ENCODE data around the gene PDGFRB. TPM values are rescaled to one million over a fixed set of nuclear protein-coding genes. Genes with fewer than 3 reads are reported as not detected.
"Not testable (repeated sequence)": the region's sequence is repeated elsewhere in the genome, so short reads cannot be mapped to it uniquely, and the experiment has no call there.

Gene PDGFRB
- total and polyA plus RNA-seq, 4 donors: 5.2 to 13.1 (median 8.3) TPM

GRCh38 chr5:150085191-150085912 is 70.3 kb downstream of the PDGFRB start:
- Histone ChIP-seq H3K36me3 (ENCODE audit: control insufficient read depth in 4 of 4, insufficient read depth in 3 of 4, low read depth in 1 of 4, low read length in 3 of 4) (peaks cover 0 to 3% (median 0%) of the 10 kb centered on the region in 4 donors), H3K27ac (ENCODE audit: low read depth in 1 of 2, low read length in 2 of 2) (no peak overlapping the region), H3K27me3 (ENCODE audit: control insufficient read depth in 4 of 4, insufficient read depth in 4 of 4, low read length in 3 of 4) (peaks cover 0 to 5% (median 0%) of the 10 kb centered on the region in 4 donors), H3K4me3 (ENCODE audit: low read depth in 1 of 3, low read length in 3 of 3) (peak overlapping the region in 2 of 3 donors; percentile 1 to 14), H3K4me1 (ENCODE audit: control insufficient read depth in 4 of 4, insufficient read depth in 4 of 4, low read length in 3 of 4) (peaks cover 0 to 2% (median 0%) of the 10 kb centered on the region in 4 donors), H3K9ac (ENCODE audit: low read depth in 1 of 2, low read length in 2 of 2) (no peak overlapping the region), H3K9me3 (ENCODE audit: control insufficient read depth in 4 of 4, low read length in 3 of 4) (no peaks in the 10 kb centered on the region)
- TF ChIP-seq FOXA1 (IDR thresholded peaks at IDR 0.05) (no peak), YY1 (IDR thresholded peaks at IDR 0.05) (no peak), ZBTB33 (IDR thresholded peaks at IDR 0.05) (no peak), SP1 (IDR thresholded peaks at IDR 0.05) (no peak), JUND (IDR thresholded peaks at IDR 0.05) (no peak), ATF3 (IDR thresholded peaks at IDR 0.05) (no peak), HNF4A (conservative IDR thresholded peaks at IDR 0.05) (no peak), CTCF (IDR thresholded peaks at IDR 0.05; ENCODE audit: low read depth, low read length, missing input control) (no peak)
- WGBS: 86% methylated on average over 7 of the region's 7 CpGs
- no peak for DNase-seq (ENCODE audit: low spot score)

- DNase-seq (ENCODE audit: low spot score); H3K27me3 ChIP-seq (ENCODE audit: control insufficient read depth in 4 of 4, insufficient read depth in 4 of 4, low read length in 3 of 4); H3K36me3 ChIP-seq (ENCODE audit: control insufficient read depth in 4 of 4, insufficient read depth in 3 of 4, low read depth in 1 of 4, low read length in 3 of 4); H3K27ac ChIP-seq (ENCODE audit: low read depth in 1 of 2, low read length in 2 of 2); H3K4me3 ChIP-seq (ENCODE audit: low read depth in 1 of 3, low read length in 3 of 3); H3K9me3 ChIP-seq (ENCODE audit: control insufficient read depth in 4 of 4, low read length in 3 of 4); H3K4me1 ChIP-seq (ENCODE audit: control insufficient read depth in 4 of 4, insufficient read depth in 4 of 4, low read length in 3 of 4); H3K9ac ChIP-seq (ENCODE audit: low read depth in 1 of 2, low read length in 2 of 2): not testable (repeated sequence)
- WGBS: 92% methylated on average over 6 of the region's 6 CpGs
Measured at GRCh38 chr5:150084754-150085153, 70.9 kb downstream of the PDGFRB start.

- no peak overlapping the region for H3K27ac ChIP-seq (ENCODE audit: low read depth in 1 of 2, low read length in 2 of 2)
- H3K36me3 ChIP-seq (ENCODE audit: control insufficient read depth in 4 of 4, insufficient read depth in 3 of 4, low read depth in 1 of 4, low read length in 3 of 4): peaks cover 0 to 3% (median 0%) of the 10 kb centered on the region in 4 donors
- H3K27me3 ChIP-seq (ENCODE audit: control insufficient read depth in 4 of 4, insufficient read depth in 4 of 4, low read length in 3 of 4): peaks cover 0 to 5% (median 0%) of the 10 kb centered on the region in 4 donors
- WGBS: 77% methylated on average over 6 of the region's 6 CpGs
- no peak overlapping the region for H3K4me3 ChIP-seq (ENCODE audit: low read depth in 1 of 3, low read length in 3 of 3)
- TF ChIP-seq CTCF (IDR thresholded peaks at IDR 0.05; ENCODE audit: low read depth, low read length, missing input control): no peak
- TF ChIP-seq FOXA2 (IDR thresholded peaks at IDR 0.05): no peak
- no peak for TF ChIP-seq MAX (IDR thresholded peaks at IDR 0.05)
- no peak for TF ChIP-seq HNF4A (conservative IDR thresholded peaks at IDR 0.05)
- DNase-seq (ENCODE audit: low spot score): no peak
- H3K9me3 ChIP-seq (ENCODE audit: control insufficient read depth in 4 of 4, low read length in 3 of 4): no peaks in the 10 kb centered on the region
- peaks cover 0 to 2% (median 0%) of the 10 kb centered on the region in 4 donors for H3K4me1 ChIP-seq (ENCODE audit: control insufficient read depth in 4 of 4, insufficient read depth in 4 of 4, low read length in 3 of 4)
- H3K9ac ChIP-seq (ENCODE audit: low read depth in 1 of 2, low read length in 2 of 2): peak overlapping the region in 1 of 2 donors; percentile 39
Measured at GRCh38 chr5:150082889-150083288, 72.8 kb downstream of the PDGFRB start.
